OCI-LY3 (cell line): ENCODE measurements around the gene ME3.

ENCODE experiments used
- H2AFZ ChIP-seq: fragments of 200-600, 300-600 bp; shearing (Covaris generic); 2 replicates; pipeline ENCODE4 v1.6.0; 2014; ENCODE audit warnings: antibody characterized with exemption, low read depth, low read length
- H3K27ac ChIP-seq: fragments of 200-600, 300-600 bp; sonication (generic); 2 replicates; pipeline ENCODE4 v1.5.1; 2014; ENCODE audit warnings: mild to moderate bottlenecking, low read length, moderate library complexity, mixed read lengths
- H3K27me3 ChIP-seq: fragments of 200-600, 300-600 bp; sonication (generic); 2 replicates; pipeline ENCODE4 v1.6.1; 2014; ENCODE audit warnings: low read depth, low read length, mixed read lengths
- H3K36me3 ChIP-seq: fragments of 200-600, 300-600 bp; sonication (generic); replicated peaks from 2 replicates; pipeline ENCODE3; 2014; ENCODE audit warnings: low read depth, low read length, mixed read lengths
- H3K4me1 ChIP-seq: fragments of 300-600, 200-600 bp; sonication (generic); 2 replicates; pipeline ENCODE4 v1.6.1; 2014; ENCODE audit warnings: low read length, mixed read lengths
- H3K4me2 ChIP-seq: fragments of 200-600, 300-600 bp; sonication (generic); 2 replicates; pipeline ENCODE4 v1.6.1; 2014; ENCODE audit warnings: low read length, mixed read lengths
- H3K4me3 ChIP-seq: fragments of 300-600, 200-600 bp; sonication (generic); 2 replicates; pipeline ENCODE4 v1.5.1; 2014; ENCODE audit warnings: antibody characterized with exemption, mild to moderate bottlenecking, low read length, moderate library complexity
- H3K79me2 ChIP-seq: fragments of 300-600, 200-600 bp; shearing (Covaris generic); 2 replicates; pipeline ENCODE4 v1.6.1; 2014; ENCODE audit warnings: mild to moderate bottlenecking, low read length, mixed read lengths
- H3K9ac ChIP-seq: fragments of 300-600, 200-600 bp; shearing (Covaris generic); 2 replicates; pipeline ENCODE4 v1.6.0; 2014; ENCODE audit warnings: mild to moderate bottlenecking, low read length, moderate library complexity
- H3K9me3 ChIP-seq: fragments of 200-600, 300-600 bp; shearing (Covaris generic); 2 replicates; pipeline ENCODE4 v1.6.1; 2014; ENCODE audit warnings: low read length, mixed read lengths; ENCODE audit not compliant: insufficient read depth
- H4K20me1 ChIP-seq: fragments of 200-600, 300-600 bp; sonication (generic); 2 replicates; pipeline ENCODE4 v1.6.1; 2016; ENCODE audit warnings: low read length, mixed read lengths; ENCODE audit not compliant: insufficient read depth
- EZH2phosphoT487 ChIP-seq: fragments of 200-600 bp; shearing (Covaris generic); IDR thresholded peaks from 2 replicates; pipeline ENCODE4 v1.6.1; 2018; ENCODE audit warnings: antibody characterized with exemption, mixed run types, low read depth
- TF ChIP-seq, protein P1 (sequence below): fragments of 200-600, 300-600 bp; sonication (generic); IDR thresholded peaks from 2 replicates; pipeline ENCODE4 v1.5.1; 2014; ENCODE audit warnings: antibody characterized with exemption, low read length, low read depth

ME3 gene

DNA sequence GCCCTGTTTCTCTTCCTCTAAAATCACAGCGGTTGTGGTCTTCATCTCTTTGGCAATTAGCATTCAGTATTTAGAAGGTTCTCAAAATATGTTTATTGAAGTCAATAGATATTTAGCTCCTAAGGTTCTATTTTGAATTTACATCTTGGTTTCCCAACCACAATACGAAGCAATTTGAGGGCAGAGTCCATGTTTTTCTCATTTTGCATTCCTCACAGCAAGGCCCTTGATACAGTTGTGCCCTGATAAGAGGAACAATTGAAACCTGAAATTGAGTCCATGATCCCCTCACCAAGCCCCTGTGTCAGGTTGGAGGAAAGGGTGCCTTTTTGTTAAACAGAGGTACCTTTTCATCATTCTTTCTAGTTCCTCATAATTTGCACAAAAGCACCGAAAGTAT, 166.2 kb downstream of the ME3 start:
- H3K27ac ChIP-seq, result no peak overlapping the region
- no peak overlapping the region for H3K9ac ChIP-seq

DNA sequence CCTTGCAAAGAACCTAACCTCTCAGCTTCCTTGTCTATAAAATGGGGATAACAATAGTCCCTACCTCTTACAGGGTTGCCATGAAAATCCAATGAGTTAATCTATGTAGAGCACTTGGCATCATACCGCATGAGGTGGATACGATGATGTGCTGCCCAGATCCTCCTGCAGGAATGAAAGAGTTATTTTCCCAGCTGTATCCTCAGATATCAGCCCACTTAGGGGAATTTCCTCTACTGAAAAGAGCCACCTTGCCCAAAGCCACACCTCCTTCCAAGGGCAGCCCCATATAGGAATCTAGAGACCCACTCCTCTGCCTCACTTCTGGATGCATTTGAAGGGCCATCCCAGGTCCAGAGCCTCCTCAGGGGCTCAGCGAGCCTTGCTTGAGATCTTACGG, 169.3 kb downstream of the ME3 start:
- H3K9ac ChIP-seq, result no peak overlapping the region
- no peaks in the 10 kb centered on the region for H3K36me3 ChIP-seq
- H3K4me1 ChIP-seq, result peaks cover 18% of the 10 kb centered on the region
- TF ChIP-seq, protein P1, sequence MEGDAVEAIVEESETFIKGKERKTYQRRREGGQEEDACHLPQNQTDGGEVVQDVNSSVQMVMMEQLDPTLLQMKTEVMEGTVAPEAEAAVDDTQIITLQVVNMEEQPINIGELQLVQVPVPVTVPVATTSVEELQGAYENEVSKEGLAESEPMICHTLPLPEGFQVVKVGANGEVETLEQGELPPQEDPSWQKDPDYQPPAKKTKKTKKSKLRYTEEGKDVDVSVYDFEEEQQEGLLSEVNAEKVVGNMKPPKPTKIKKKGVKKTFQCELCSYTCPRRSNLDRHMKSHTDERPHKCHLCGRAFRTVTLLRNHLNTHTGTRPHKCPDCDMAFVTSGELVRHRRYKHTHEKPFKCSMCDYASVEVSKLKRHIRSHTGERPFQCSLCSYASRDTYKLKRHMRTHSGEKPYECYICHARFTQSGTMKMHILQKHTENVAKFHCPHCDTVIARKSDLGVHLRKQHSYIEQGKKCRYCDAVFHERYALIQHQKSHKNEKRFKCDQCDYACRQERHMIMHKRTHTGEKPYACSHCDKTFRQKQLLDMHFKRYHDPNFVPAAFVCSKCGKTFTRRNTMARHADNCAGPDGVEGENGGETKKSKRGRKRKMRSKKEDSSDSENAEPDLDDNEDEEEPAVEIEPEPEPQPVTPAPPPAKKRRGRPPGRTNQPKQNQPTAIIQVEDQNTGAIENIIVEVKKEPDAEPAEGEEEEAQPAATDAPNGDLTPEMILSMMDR, result no peak
- no peak for TF ChIP-seq EZH2phosphoT487
- no peak overlapping the region for H3K27ac ChIP-seq
- no peak overlapping the region for H3K4me3 ChIP-seq
- H2AFZ ChIP-seq, result no peak overlapping the region
- H3K79me2 ChIP-seq, result no peaks in the 10 kb centered on the region
- H3K27me3 ChIP-seq, result peaks cover 14% of the 10 kb centered on the region
- peak overlapping the region; percentile 13; the same call in 1 of the 2 replicates for H3K4me2 ChIP-seq
- H4K20me1 ChIP-seq, result no peaks in the 10 kb centered on the region
- no peaks in the 10 kb centered on the region for H3K9me3 ChIP-seq

More for the DNA sequence above, 166.2 kb downstream of the ME3 start:
- Histone ChIP-seq H3K79me2 (no peaks in the 10 kb centered on the region), H3K36me3 (no peaks in the 10 kb centered on the region), H3K4me2 (no peak overlapping the region), H3K9me3 (no peaks in the 10 kb centered on the region), H4K20me1 (no peaks in the 10 kb centered on the region), H3K4me3 (no peak overlapping the region), H3K4me1 (peaks cover 24% of the 10 kb centered on the region), H3K27me3 (no peaks in the 10 kb centered on the region), H2AFZ (no peak overlapping the region)
- TF ChIP-seq, protein P1, result no peak
- no peak for TF ChIP-seq EZH2phosphoT487

DNA sequence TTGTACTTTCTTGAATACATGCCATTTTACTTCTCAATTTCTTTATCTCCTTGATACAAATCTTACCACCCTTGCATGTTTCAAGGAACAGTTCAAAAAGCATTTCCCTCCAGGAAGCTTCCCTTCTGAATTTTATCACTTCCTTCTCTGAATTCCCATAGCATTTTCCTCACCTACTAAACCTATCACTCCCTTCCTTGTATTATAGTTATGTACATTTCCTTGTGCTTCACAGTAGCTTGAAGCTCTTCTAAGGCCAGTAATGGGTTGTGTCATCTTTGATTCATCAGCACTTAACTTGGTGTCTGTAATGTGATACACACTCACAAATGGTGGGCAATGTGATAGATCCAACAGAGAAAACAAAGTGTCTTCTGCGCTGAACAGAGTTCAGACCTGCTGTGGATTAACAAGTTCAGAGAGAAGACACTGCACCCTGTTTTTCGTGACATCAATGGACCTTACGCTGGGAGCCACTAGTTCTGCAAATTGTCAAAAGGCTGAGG, 170.2 kb downstream of the ME3 start:
- H3K27me3 ChIP-seq, result peaks cover 14% of the 10 kb centered on the region
- no peaks in the 10 kb centered on the region for H3K9me3 ChIP-seq
- H3K4me2 ChIP-seq, result no peak overlapping the region
- no peak overlapping the region for H2AFZ ChIP-seq
- no peaks in the 10 kb centered on the region for H4K20me1 ChIP-seq
- no peaks in the 10 kb centered on the region for H3K36me3 ChIP-seq
- H3K79me2 ChIP-seq, result no peaks in the 10 kb centered on the region
- no peak overlapping the region for H3K9ac ChIP-seq
- H3K4me1 ChIP-seq, result peaks cover 18% of the 10 kb centered on the region
- TF ChIP-seq, protein P1, result no peak
- TF ChIP-seq EZH2phosphoT487, result no peak
- no peak overlapping the region for H3K27ac ChIP-seq
- no peak overlapping the region for H3K4me3 ChIP-seq

DNA sequence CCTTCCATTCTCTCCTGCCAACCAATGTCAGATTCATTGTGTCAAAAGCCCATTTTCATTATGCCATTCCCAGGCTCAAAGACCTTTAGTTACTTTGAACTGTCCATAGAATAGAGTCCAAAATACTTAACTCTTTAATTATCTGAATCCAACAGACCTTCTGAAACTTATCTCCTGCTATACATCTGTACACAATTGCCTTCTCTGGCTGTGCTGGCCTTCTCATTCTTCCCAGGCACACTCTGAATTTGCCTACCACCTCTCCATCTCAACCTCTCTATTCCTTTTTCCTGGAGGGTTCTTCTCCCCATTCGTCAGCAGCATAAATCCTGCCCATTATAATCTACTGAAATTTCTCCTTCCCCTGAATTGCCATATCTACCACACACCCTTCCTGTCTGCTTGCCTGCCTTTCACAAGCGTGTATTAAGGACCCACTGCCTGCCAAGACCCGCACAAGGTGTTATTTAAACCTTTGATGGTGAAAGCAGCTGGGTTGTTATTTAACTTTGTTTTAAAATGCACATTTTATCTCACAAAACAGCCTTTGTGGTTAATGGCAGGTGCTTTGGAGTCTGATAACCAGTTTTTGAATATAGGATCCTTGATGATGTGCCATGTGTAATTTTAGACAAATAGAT, 171.8 kb downstream of the ME3 start:
- TF ChIP-seq, protein P1, result no peak
- TF ChIP-seq EZH2phosphoT487, result no peak
- Histone ChIP-seq H3K4me1 (peaks cover 12% of the 10 kb centered on the region), H3K27ac (no peak overlapping the region), H3K36me3 (no peaks in the 10 kb centered on the region), H4K20me1 (no peaks in the 10 kb centered on the region), H3K4me2 (no peak overlapping the region), H3K9me3 (no peaks in the 10 kb centered on the region), H3K27me3 (peaks cover 14% of the 10 kb centered on the region), H3K4me3 (no peak overlapping the region), H2AFZ (no peak overlapping the region), H3K9ac (no peak overlapping the region), H3K79me2 (no peaks in the 10 kb centered on the region)
